ENCODE data around the gene PLEKHG4B. TPM values are rescaled to one million over a fixed set of nuclear protein-coding genes. Genes with fewer than 3 reads are reported as not detected.
A peak's percentile ranks its signal among the peaks of the same experiment; 100 is the strongest.
"Not testable (repeated sequence)": the region's sequence is repeated elsewhere in the genome, so short reads cannot be mapped to it uniquely, and the experiment has no call there.

Gene PLEKHG4B
- total RNA-seq, 1 experiment from 2014 or later, result not detected

DNA sequence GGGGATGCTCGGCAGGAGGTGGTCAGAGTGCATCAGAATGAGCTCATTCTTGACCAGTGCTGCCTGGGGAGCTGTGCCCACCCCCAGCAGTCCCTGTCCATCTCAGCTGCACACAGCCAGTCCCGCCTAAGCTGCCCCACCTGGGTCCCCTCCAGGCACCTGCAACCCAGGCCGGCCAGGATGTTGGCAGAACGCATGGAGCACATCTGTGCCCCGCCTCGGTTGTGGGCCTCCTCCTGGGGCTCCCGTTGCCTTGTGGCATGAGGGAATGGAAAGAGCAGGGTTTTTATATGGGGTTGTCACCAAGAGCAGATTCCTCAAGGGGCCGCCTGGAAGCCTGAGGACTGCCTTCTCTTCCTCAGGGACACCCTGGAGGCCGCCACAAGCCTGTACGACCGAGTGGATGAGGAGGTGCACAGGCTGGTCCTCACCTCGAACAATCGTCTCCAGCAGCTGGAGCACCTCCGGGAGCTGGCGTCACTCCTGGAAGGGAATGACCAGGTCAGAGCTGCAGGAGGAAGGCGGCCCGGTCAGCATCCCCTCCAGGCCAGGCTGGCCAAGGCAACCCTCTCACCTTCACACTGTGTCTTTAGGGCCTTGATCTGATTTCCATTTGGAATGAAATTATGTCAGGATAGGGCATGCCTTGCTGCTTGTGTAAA lies 64.6 kb downstream of the PLEKHG4B start:
- H3K4me3 ChIP-seq, result no peak overlapping the region
- no peaks in the 10 kb centered on the region for H3K9me3 ChIP-seq
- H3K27me3 ChIP-seq, result no peaks in the 10 kb centered on the region
- DNase-seq, result no peak
- no peaks in the 10 kb centered on the region for H3K36me3 ChIP-seq

DNA sequence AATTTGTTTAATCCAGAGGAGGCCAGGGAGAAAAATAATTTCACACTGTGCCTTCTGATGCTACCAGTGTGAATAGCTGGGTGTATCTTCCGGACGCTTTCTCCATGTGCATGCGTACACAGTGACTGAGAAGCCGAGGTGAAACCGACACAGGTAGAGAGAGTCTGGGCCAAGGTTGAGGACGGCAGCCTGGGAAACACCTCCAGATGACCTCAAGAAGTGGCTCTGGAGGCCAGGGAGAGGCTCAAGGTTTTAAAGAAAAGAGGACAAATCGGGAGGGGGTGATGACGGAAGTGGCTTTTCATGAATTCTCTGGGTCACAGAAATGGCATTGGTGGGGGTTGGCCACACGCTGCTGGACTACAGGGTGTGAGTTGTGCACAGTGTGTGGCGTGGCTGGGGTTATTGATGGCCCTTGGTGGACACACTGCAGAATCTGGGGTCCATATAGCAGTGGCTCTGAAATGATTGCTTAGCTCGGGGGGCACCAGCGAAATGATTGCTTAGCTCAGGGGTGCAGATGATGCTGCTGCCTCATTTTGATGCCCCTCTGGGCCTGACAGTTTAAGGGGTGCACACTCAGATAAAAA lies 65.3 kb downstream of the PLEKHG4B start:
- Histone ChIP-seq H3K9me3 (no peaks in the 10 kb centered on the region), H3K27me3 (no peaks in the 10 kb centered on the region), H3K4me3 (no peak overlapping the region), H3K36me3 (no peaks in the 10 kb centered on the region)
- no peak for DNase-seq

DNA sequence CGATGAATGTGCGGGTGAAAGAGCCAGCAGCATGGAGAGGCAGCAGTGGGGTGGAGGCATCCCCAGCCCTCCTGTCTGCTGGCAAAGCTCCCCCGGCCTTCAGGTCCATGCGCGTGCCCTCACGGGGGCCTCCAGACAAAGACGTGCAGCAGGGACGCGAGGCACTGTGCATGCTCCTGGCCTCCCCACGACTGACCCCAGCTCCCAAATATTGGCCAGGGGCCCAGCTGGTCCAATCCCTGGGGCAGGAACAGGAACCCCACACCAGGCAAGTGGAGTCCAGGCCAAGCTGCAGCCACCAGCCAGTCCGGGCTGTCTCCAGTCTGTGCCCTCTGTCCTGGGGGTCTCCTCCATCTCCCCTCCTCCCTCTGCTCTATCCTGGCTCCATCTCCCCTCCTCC lies 65.8 kb downstream of the PLEKHG4B start:
- no peak for DNase-seq
- Histone ChIP-seq H3K36me3 (no peaks in the 10 kb centered on the region), H3K9me3 (no peaks in the 10 kb centered on the region), H3K27me3 (no peaks in the 10 kb centered on the region), H3K4me3 (no peak overlapping the region)

DNA sequence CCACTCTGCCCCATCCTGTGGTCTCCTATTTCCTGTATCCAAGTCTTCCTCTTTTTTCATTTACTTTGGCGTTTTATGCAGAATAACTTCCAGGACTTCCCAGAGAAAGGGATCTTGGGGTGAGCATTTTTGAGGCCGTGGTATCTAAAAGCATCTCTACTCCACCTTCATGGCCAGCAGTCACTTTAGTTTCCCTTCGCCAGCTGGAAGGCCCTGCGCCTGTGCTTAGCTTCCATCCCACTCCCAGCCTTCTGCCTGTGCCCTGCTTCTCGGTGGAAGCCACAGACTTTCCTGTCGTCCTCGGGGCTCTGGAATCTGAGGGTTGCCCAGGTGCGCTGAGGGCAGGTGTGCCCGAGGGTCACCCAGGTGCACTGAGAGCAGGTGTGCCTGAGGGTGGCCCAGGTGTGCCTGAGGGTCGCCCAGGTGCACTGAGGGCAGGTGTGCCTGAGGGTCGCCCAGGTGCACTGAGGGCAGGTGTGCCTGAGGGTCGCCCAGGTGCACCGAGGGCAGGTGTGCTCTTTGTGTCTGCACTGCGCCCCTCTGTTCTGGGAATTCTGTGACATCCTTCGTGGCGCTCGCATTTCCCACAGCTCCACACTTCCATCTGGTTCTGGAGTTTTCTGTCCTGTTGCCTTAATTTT lies 67.0 kb downstream of the PLEKHG4B start:
- DNase-seq, result no peak
- H3K36me3 ChIP-seq, result no peaks in the 10 kb centered on the region
- H3K9me3 ChIP-seq, result no peaks in the 10 kb centered on the region
- no peak overlapping the region for H3K4me3 ChIP-seq
- H3K27me3 ChIP-seq, result no peaks in the 10 kb centered on the region

DNA sequence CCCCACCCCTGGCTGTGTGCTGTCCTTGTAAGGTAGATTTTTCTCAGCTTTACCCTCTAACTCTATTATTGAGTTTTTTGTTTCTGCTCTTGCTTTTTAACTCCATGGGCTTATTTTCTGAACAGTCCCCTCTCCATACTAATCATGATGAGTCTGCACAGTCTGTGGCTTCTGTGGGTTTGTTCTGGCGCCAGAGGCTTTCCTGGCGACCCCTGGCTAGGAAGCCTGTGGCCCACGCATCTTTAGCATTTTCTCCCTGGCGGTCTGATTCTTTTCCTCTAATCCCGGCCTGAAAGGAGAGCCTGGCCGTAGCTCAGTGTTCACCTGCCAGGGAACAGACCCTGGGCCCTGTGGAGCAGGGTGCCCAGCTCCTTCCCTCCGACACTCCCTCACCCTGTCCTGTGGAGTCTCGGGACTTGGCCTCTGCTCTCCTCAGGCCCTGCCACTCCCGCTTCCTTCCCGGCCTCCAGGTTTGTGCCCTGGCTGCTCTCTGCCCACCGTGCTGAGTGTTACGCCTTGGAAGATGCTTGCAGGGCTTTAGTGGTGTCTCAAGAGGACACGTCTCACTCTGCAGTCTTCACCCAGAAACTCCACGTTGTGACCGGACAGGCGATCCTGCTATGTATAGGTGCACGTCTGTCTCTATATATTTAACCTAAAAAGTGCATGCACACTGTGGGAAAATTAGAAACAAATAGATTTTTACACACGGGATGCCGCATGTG lies 67.6 kb downstream of the PLEKHG4B start:
- DNase-seq, result peak; percentile 49
- Histone ChIP-seq H3K4me3 (no peak overlapping the region), H3K9me3 (no peaks in the 10 kb centered on the region), H3K27me3 (no peaks in the 10 kb centered on the region), H3K36me3 (no peaks in the 10 kb centered on the region)

DNA sequence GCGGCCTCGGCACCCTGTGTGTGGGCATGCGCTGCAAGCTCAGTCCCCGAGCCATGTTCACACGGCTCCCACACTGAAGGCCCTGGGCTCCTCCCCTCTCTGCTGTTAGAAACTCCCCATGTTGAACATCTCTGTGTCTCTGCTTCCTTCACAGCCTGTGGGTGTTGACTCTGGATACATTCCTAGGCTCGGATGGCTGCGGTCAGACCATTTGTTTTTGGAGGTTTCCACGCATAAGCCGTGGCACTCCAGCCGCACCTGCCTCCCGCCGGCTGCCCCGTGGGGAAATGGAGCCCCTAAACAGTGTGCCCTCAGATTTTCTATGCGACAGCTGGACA lies 68.2 kb downstream of the PLEKHG4B start:
- no peak for DNase-seq
- Histone ChIP-seq H3K9me3 (no peaks in the 10 kb centered on the region), H3K36me3 (no peaks in the 10 kb centered on the region), H3K4me3 (no peak overlapping the region), H3K27me3 (no peaks in the 10 kb centered on the region)

DNA sequence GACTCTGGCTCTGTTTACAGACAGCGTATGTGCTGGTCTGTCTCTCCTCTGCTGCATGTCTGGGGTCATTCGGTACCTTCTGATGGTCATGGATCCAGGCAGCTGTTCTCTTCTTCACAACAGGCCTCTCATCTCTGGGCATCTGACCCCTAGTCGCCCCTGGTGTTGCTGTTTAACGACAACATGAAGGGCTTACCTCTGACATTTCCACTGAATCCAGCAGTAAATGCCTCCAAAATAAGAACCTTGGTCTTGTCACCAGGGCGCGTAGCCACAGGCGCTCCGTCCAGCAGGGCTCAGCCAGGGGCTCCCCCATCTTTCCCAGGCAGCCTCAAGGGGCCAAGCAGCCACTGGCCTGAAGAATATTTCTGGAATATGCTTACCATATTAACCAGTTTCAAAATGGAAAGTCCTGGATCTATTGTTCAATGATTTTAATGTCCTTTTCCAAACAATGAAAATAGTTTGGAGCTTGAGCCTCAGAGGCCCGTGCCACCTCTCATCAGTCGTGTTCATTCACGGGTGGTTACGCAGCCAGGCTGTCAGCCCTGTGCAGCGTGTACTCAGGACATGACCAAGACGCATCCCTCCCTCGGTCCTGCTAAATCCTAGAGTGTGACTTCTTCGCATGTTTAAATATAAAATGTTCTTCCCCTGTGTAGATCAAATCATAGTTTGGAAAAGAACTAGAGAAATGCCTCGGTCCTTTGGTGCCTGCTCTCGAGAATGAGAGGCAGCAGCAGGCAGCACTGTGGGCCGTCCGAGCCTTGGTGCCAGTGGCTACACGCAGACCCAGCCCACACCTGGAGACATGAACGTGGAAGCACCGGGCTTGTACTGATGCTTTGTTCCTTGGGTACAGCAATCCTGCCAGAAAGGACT lies 69.2 kb downstream of the PLEKHG4B start:
- Histone ChIP-seq H3K36me3 (no peaks in the 10 kb centered on the region), H3K9me3 (no peaks in the 10 kb centered on the region), H3K27me3 (no peaks in the 10 kb centered on the region), H3K4me3 (no peak overlapping the region)
- no peak for DNase-seq

DNA sequence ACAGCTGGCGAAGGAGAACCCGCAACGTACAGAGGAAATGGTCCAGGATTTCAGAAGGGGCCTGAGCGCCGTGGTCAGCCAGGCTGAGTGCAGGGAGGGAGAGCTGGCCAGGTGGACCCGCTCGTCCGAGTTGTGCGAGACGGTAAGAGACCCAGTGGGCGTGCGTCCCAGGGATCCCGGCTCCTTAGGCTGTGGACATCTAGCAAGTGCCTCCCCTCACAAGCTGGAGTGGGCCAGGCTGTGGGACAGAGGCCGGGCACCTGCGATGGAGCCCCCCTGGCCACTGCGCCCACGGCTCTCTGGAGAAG lies 69.8 kb downstream of the PLEKHG4B start:
- H3K27me3 ChIP-seq, result no peaks in the 10 kb centered on the region
- no peaks in the 10 kb centered on the region for H3K9me3 ChIP-seq
- DNase-seq, result no peak
- H3K4me3 ChIP-seq, result no peak overlapping the region
- H3K36me3 ChIP-seq, result no peaks in the 10 kb centered on the region

DNA sequence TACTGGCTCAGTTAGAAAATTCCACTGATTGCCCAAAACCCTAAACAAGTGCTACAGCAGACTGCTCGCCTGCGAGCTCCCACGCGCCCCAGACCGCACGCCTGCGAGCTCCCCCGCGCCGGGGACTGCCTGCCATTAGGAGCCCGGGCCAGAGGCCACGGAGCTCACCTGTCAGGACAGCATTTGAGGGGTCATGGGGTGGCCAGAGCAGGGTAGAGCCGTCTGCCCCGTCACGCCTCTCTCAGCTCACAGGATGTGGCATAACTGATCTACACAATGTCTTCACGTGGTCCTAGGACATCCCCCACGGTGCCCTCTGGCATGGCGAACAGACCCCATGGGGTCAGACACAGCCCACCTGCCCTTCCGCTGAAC lies 70.2 kb downstream of the PLEKHG4B start:
- H3K9me3 ChIP-seq, result no peaks in the 10 kb centered on the region
- no peak overlapping the region for H3K4me3 ChIP-seq
- no peaks in the 10 kb centered on the region for H3K36me3 ChIP-seq
- no peak for DNase-seq
- H3K27me3 ChIP-seq, result no peaks in the 10 kb centered on the region

DNA sequence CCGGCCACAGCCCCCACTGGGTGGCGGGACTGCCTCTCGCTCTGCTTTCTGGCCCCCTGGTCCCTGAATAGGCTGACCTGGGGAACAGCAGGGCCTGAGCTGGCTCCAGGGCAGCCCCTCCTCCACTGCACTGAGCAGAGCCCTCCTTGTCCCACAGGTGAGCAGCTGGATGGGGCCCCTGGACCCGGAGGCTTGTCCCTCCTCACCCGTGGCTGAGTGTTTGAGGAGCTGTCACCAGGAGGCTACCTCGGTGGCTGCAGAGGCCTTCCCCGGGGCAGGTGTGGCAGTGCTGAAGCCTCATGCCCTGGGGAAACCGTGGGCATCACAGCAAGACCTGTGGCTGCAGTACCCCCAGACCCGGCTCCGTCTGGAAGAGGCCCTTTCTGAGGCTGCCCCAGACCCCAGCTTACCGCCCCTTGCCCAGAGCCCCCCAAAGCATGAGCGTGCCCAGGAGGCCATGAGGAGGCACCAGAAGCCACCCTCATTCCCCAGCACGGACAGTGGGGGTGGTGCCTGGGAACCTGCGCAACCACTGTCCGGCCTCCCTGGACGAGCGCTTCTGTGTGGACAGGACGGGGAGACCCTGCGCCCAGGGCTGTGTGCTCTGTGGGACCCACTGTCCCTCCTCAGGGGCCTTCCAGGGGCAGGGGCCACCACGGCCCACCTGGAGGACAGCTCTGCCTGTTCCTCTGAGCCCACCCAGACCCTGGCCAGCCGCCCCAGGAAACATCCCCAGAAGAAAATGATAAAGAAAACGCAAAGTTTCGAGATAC lies 70.8 kb downstream of the PLEKHG4B start:
- Histone ChIP-seq H3K36me3 (no peaks in the 10 kb centered on the region), H3K9me3 (no peaks in the 10 kb centered on the region), H3K27me3 (no peaks in the 10 kb centered on the region), H3K4me3 (no peak overlapping the region)
- no peak for DNase-seq

DNA sequence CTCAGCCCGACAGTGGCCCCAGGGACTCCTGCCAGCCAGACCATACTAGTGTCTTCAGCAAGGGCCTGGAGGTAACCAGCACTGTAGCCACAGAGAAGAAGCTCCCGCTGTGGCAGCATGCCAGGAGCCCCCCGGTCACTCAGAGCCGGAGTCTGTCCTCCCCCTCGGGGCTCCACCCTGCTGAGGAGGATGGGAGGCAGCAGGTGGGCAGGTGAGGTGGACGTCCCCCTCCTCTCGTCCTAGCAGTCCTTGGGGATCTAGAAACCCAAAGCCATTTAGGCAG lies 71.3 kb downstream of the PLEKHG4B start:
- no peak for DNase-seq
- H3K9me3 ChIP-seq, result no peaks in the 10 kb centered on the region
- H3K27me3 ChIP-seq, result no peaks in the 10 kb centered on the region

DNA sequence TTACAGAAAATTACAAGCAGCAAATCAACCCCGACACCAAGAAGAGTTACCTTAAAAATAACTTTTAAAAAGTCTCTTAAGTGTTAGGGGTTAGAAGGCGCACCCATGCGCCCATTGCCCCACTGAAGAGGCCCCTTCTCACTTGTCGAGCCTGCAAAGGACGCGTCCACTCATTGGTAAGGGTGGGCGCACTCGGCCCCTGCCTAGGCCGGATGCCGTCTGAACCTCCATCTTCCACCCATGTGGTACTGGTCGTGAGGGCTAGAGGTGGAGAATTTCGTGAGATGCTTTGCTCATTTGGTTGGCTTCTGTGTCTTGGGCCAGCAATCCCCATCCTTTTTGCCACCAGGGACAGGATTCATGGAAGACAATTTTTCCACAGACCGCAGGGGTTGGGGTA lies 71.9 kb downstream of the PLEKHG4B start:
- H3K4me3 ChIP-seq, result no peak overlapping the region
- H3K27me3 ChIP-seq, result no peaks in the 10 kb centered on the region
- no peaks in the 10 kb centered on the region for H3K36me3 ChIP-seq
- no peak for DNase-seq
- H3K9me3 ChIP-seq, result no peaks in the 10 kb centered on the region

More for the DNA sequence above, 71.3 kb downstream of the PLEKHG4B start:
- no peaks in the 10 kb centered on the region for H3K36me3 ChIP-seq
- H3K4me3 ChIP-seq, result no peak overlapping the region

DNA sequence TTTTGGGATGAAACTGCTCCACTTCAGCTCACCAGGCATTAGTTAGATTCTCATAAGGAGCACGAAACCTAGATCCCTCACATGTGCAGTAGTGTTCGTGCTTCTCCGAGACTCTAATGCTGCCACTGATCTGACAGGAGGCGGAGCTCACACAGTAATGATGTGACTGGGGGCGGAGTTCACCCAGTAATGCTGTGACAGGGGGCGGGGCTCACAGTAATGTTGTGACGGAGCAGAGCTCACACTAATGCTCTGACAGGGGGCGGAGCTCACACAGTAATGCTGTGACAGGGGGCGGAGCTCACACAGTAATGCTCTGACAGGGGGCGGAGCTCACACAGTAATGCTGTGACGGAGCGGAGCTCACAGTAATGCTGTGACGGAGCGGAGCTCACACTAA lies 72.3 kb downstream of the PLEKHG4B start:
- DNase-seq, result no peak
- Histone ChIP-seq H3K4me3 (no peak overlapping the region), H3K9me3 (no peaks in the 10 kb centered on the region), H3K36me3 (no peaks in the 10 kb centered on the region), H3K27me3 (no peaks in the 10 kb centered on the region)

DNA sequence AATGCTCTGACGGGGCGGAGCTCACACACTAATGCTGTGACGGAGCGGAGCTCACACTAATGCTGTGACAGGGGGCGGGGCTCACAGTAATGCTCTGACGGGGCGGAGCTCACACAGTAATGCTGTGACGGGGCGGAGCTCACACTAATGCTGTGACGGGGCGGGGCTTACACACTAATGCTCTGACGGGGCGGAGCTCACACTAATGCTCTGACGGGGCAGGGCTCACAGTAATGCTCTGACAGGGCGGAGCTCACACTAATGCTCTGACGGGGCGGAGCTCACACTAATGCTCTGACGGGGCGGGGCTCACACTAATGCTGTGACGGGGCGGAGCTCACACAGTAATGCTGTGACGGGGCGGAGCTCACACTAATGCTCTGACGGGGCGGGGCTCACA lies 72.8 kb downstream of the PLEKHG4B start:
- DNase-seq, H3K36me3 ChIP-seq, H3K4me3 ChIP-seq, H3K27me3 ChIP-seq, H3K9me3 ChIP-seq: not testable (repeated sequence)

DNA sequence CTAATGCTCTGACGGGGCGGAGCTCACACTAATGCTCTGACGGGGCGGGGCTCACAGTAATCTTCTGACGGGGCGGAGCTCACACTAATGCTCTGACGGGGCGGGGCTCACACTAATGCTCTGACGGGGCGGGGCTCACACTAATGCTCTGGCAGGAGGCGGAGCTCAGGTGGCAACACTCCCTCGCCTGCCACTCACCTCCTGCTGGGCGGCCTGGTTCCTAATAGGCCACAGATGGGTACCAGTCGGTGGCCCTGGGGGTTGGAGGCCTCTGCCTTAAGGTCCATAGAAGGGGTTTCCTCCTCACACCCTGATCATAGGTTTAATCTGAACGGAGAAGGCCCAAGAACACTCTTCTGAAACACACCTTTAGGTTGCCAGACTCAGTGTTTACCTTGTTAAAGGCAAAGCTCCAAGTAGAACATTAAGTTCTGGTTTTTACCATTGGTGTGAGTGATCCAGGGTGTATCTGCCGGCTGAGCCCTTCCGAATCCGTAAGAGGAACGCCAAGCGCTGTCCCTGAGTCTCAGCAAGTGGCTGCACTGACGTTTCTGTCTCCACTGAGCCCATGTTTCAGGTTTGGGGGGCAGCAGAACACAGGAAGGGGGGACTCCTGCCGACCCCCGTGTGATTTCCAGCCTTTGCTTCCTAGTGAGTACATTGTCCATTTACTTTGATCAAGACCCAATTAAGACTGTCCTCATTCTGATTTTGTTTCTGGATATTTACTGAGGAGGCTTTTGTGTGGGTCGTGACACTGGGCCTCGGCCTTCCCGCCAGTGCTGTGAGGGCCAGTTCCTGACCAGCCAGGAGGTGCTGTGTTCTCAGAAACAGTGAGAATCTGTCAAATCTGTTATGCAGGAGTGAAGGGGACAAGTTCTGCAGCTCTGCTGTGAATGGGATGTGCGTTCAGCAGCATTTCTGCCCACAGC lies 74.7 kb downstream of the PLEKHG4B start:
- Histone ChIP-seq H3K27me3 (no peaks in the 10 kb centered on the region), H3K36me3 (no peaks in the 10 kb centered on the region), H3K9me3 (no peaks in the 10 kb centered on the region), H3K4me3 (no peak overlapping the region)
- no peak for DNase-seq

DNA sequence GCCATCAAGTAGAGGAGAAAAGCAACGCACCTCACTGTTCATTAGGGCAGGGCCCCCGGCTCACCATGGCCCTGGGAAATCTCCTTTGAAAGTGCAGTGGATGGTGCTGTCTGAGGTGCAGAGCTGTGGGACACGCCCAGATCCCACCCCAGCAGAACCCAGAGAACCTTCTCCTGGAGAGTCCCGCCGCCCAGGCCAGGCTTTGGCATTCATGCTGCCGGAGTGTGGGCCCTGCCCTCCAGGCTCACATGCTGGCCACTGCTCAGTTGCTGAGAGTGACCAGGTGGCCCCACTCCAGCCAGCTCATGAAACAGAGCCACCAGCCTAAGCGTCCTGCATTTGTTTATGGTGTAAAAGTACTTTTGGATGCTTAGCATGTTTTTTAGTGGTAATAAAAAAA lies 75.5 kb downstream of the PLEKHG4B start:
- DNase-seq, result no peak
- H3K4me3 ChIP-seq, result no peak overlapping the region
- no peaks in the 10 kb centered on the region for H3K36me3 ChIP-seq
- H3K9me3 ChIP-seq, result no peaks in the 10 kb centered on the region
- no peaks in the 10 kb centered on the region for H3K27me3 ChIP-seq

Data from MG63 (cell line).